AG09309 (cell line): ENCODE results near the gene KLHL33.

Experiments
- DNase-seq: peaks from one replicate; pipeline ENCODE4 v3.0.0-alpha.2; 2010; ENCODE audit warnings: low read depth
- H3K4me3 ChIP-seq: 2 replicates; pipeline ENCODE4 v1.5.1; 2011; ENCODE audit warnings: mild to moderate bottlenecking, low read depth, low read length, moderate library complexity; ENCODE audit not compliant: control insufficient read depth
- CTCF ChIP-seq: IDR thresholded peaks from 2 replicates; pipeline ENCODE4 v1.5.1; 2011; ENCODE audit warnings: mild to moderate bottlenecking, low read depth, low read length, inconsistent platforms; ENCODE audit not compliant: insufficient read depth, control insufficient read depth; ENCODE audit errors: missing control alignments

The KLHL33 gene

GRCh38 chr14:20470603-20470901, 34.6 kb upstream of the KLHL33 start:
- H3K4me3 ChIP-seq = peak overlapping the region; percentile 92
- DNase-seq = no peak
- TF ChIP-seq CTCF = no peak

GRCh38 chr14:20469890-20470602, 34.1 kb upstream of the KLHL33 start:
- no peak for TF ChIP-seq CTCF
- H3K4me3 ChIP-seq = peak overlapping the region; percentile 92
- no peak for DNase-seq

- peak; percentile 52 for DNase-seq
- TF ChIP-seq CTCF = no peak
- peak within 1 kb of the TSS; percentile 92 for H3K4me3 ChIP-seq
These were observed 33.4 kb upstream of the KLHL33 start, which contains the start of gene PNP for GRCh38 chr14:20469242-20469889. PNP (plus strand) TSS chr14:20469406; CDS start chr14:20469525, 119 bp downstream.

- H3K4me3 ChIP-seq = peak overlapping the region; percentile 92
- no peak for DNase-seq
- no peak for TF ChIP-seq CTCF
These were observed 32.8 kb upstream of the KLHL33 start for GRCh38 chr14:20468764-20469241.

- peak; percentile 100 for DNase-seq
- peak within 1 kb of the TSS; percentile 59 for H3K4me3 ChIP-seq
- TF ChIP-seq CTCF = no peak
These were observed 25.5 kb upstream of the KLHL33 start, which contains the start of gene PIP4P1 for GRCh38 chr14:20461225-20462141. PIP4P1 (minus strand) TSS chr14:20461434; CDS start chr14:20461325, 109 bp downstream.
